OCI-LY1 (cell line): ENCODE results near the gene APEX1.

ENCODE experiments used
- H2AFZ ChIP-seq: fragments of 200-600 bp; sonication (generic), shearing (Covaris generic); 2 replicates; pipeline ENCODE4 v1.6.0; 2014; ENCODE audit warnings: antibody characterized with exemption, mild to moderate bottlenecking, low read length
- H3F3A ChIP-seq: fragments of 200-600 bp; sonication (generic), shearing (Covaris generic); 2 replicates; pipeline ENCODE4 v1.6.0; 2014; ENCODE audit warnings: mild to moderate bottlenecking, antibody characterized with exemption, low read length, moderate library complexity; ENCODE audit not compliant: insufficient read depth
- H3K27ac ChIP-seq: fragments of 200-600 bp; sonication (generic); 2 replicates; pipeline ENCODE4 v1.5.1; 2014; ENCODE audit warnings: low read length, mixed run types, mild to moderate bottlenecking, low read depth; ENCODE audit not compliant: poor library complexity, severe bottlenecking
- H3K27me3 ChIP-seq: fragments of 200-600 bp; sonication (generic); 2 replicates; pipeline ENCODE4 v1.6.0; 2014; ENCODE audit warnings: antibody characterized with exemption, mild to moderate bottlenecking, low read length, moderate library complexity; ENCODE audit not compliant: insufficient read depth
- H3K36me3 ChIP-seq: fragments of 200-600 bp; sonication (generic); 2 replicates; pipeline ENCODE4 v1.6.1; 2014; ENCODE audit warnings: mild to moderate bottlenecking, antibody characterized with exemption, low read length, moderate library complexity, mixed read lengths; ENCODE audit not compliant: insufficient read depth
- H3K4me1 ChIP-seq: fragments of 200-600 bp; sonication (generic); 2 replicates; pipeline ENCODE4 v1.5.1; 2014; ENCODE audit warnings: mild to moderate bottlenecking, low read length, moderate library complexity; ENCODE audit not compliant: insufficient read depth, severe bottlenecking
- H3K4me2 ChIP-seq: fragments of 200-600 bp; sonication (generic), shearing (Covaris generic); 2 replicates; pipeline ENCODE4 v1.6.1; 2014; ENCODE audit warnings: low read length
- H3K4me3 ChIP-seq: fragments of 200-600 bp; sonication (generic); 2 replicates; pipeline ENCODE4 v1.5.1; 2014; ENCODE audit warnings: low read length, low read depth, mild to moderate bottlenecking, mixed read lengths; ENCODE audit not compliant: poor library complexity, severe bottlenecking
- H3K79me2 ChIP-seq: fragments of 200-600 bp; shearing (Covaris generic); 2 replicates; pipeline ENCODE4 v1.6.1; 2016; ENCODE audit warnings: mixed run types, low read length, mixed read lengths; ENCODE audit not compliant: insufficient read depth
- H3K9ac ChIP-seq: fragments of 200-600 bp; sonication (generic), shearing (Covaris generic); 2 replicates; pipeline ENCODE4 v1.6.1; 2014; ENCODE audit warnings: mild to moderate bottlenecking, low read length, mixed read lengths
- H3K9me2 ChIP-seq: fragments of 200-600 bp; sonication (generic), shearing (Covaris generic); 2 replicates; pipeline ENCODE4 v1.6.1; 2014; ENCODE audit warnings: low read depth, mild to moderate bottlenecking, low read length, mixed read lengths
- H3K9me3 ChIP-seq: fragments of 200-600 bp; shearing (Covaris generic); 2 replicates; pipeline ENCODE4 v1.6.1; 2014; ENCODE audit warnings: low read length, mixed read lengths
- H4K20me1 ChIP-seq: fragments of 200-600 bp; sonication (generic), shearing (Covaris generic); 2 replicates; pipeline ENCODE4 v1.6.0; 2016; ENCODE audit warnings: mild to moderate bottlenecking, low read length; ENCODE audit not compliant: insufficient read depth
- CTCF ChIP-seq: fragments of 200-600 bp; sonication (generic), shearing (Covaris generic); IDR thresholded peaks from 2 replicates; pipeline ENCODE4 v1.5.1; 2017; ENCODE audit warnings: mild to moderate bottlenecking, antibody characterized with exemption, low read length, moderate library complexity, mixed read lengths
- EZH2 ChIP-seq: fragments of 200-600 bp; sonication (generic), shearing (Covaris generic); IDR thresholded peaks from 2 replicates; pipeline ENCODE4 v1.8.0; 2017; ENCODE audit warnings: borderline replicate concordance, mixed run types, mild to moderate bottlenecking, antibody characterized with exemption, low read length, moderate library complexity, mixed read lengths

The APEX1 gene

GRCh38 chr14:20472536-20473169 lies 17.6 kb downstream of the APEX1 start:
- Histone ChIP-seq H3K4me3 (no peak overlapping the region), H3K4me1 (peaks cover 26% of the 10 kb centered on the region)

GRCh38 chr14:20476776-20477175 lies 21.8 kb downstream of the APEX1 start:
- no peak overlapping the region for H3K4me2 ChIP-seq
- no peak overlapping the region for H2AFZ ChIP-seq
- no peaks in the 10 kb centered on the region for H3K9me3 ChIP-seq
- H3K4me1 ChIP-seq, result peaks cover 4% of the 10 kb centered on the region
- H3K9me2 ChIP-seq, result no peaks in the 10 kb centered on the region
- no peaks in the 10 kb centered on the region for H3K27me3 ChIP-seq
- no peaks in the 10 kb centered on the region for H4K20me1 ChIP-seq
- no peaks in the 10 kb centered on the region for H3F3A ChIP-seq
- H3K79me2 ChIP-seq, result peaks cover 1% of the 10 kb centered on the region; the same call in 1 of the 2 replicates
- H3K9ac ChIP-seq, result no peak overlapping the region
- peak overlapping the region; percentile 22 for H3K27ac ChIP-seq
- peaks cover 76% of the 10 kb centered on the region for H3K36me3 ChIP-seq
- TF ChIP-seq EZH2, result no peak
- no peak for TF ChIP-seq CTCF
- H3K4me3 ChIP-seq, result no peak overlapping the region

More at GRCh38 chr14:20472536-20473169, 17.6 kb downstream of the APEX1 start:
- Histone ChIP-seq H3K9me2 (no peaks in the 10 kb centered on the region), H3K36me3 (peaks cover 63% of the 10 kb centered on the region), H3K9ac (no peak overlapping the region), H3K27ac (no peak overlapping the region), H2AFZ (no peak overlapping the region), H3K79me2 (peaks cover 22% of the 10 kb centered on the region), H3F3A (no peaks in the 10 kb centered on the region), H3K9me3 (no peaks in the 10 kb centered on the region), H3K4me2 (no peak overlapping the region), H3K27me3 (no peaks in the 10 kb centered on the region), H4K20me1 (no peaks in the 10 kb centered on the region)
- TF ChIP-seq EZH2 (no peak), CTCF (no peak)

- H3K9ac ChIP-seq, result no peak overlapping the region
- no peaks in the 10 kb centered on the region for H3K4me1 ChIP-seq
- H4K20me1 ChIP-seq, result no peaks in the 10 kb centered on the region
- H3K9me3 ChIP-seq, result no peaks in the 10 kb centered on the region
- H3K4me3 ChIP-seq, result no peak overlapping the region
- H3K27ac ChIP-seq, result peak overlapping the region; percentile 22
- TF ChIP-seq EZH2 (no peak), CTCF (no peak)
- no peaks in the 10 kb centered on the region for H3K9me2 ChIP-seq
- H3K36me3 ChIP-seq, result peaks cover 70% of the 10 kb centered on the region
- no peaks in the 10 kb centered on the region for H3F3A ChIP-seq
- no peaks in the 10 kb centered on the region for H3K79me2 ChIP-seq
- H2AFZ ChIP-seq, result no peak overlapping the region
- no peaks in the 10 kb centered on the region for H3K27me3 ChIP-seq
- H3K4me2 ChIP-seq, result no peak overlapping the region
These were observed 22.3 kb downstream of the APEX1 start for GRCh38 chr14:20477211-20477876.
